ENCODE data around the gene PDGFRB.
A peak's percentile ranks its signal among the peaks of the same experiment; 100 is the strongest.

Gene PDGFRB

DNA sequence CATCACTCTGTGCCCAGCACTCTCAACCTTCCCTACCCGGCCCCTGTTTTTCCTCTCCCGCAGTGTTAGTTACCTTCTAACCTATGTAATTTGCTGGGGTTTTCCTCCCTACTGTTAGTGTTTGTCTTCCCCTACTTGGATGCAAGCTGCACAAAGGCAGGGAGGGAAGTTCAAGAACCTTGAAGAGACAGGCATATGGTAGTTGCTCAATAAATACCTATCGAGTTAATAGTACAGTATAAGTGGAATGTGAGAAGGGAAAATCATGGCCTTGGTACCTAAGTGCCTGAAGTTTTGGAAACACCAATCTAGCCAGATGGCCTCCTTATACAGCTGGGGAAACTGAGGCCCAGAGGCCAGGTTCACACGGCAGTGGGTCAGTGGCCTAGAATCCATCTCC is 24.2 kb downstream of the PDGFRB start:
- H3K4me3 Mint-ChIP-seq = no peak overlapping the region
- H3K27me3 Mint-ChIP-seq = peaks cover 4% of the 10 kb centered on the region in 2 donors
- H3K9me3 Mint-ChIP-seq = no peaks in the 10 kb centered on the region
- no peak for DNase-seq
- peaks cover 0 to 2% of the 10 kb centered on the region in 2 donors for H3K36me3 Mint-ChIP-seq
- peaks cover 6 to 20% of the 10 kb centered on the region in 2 donors for H3K4me1 Mint-ChIP-seq
- no peak overlapping the region for H3K27ac Mint-ChIP-seq
- ATAC-seq (replicated peaks) = no peak

DNA sequence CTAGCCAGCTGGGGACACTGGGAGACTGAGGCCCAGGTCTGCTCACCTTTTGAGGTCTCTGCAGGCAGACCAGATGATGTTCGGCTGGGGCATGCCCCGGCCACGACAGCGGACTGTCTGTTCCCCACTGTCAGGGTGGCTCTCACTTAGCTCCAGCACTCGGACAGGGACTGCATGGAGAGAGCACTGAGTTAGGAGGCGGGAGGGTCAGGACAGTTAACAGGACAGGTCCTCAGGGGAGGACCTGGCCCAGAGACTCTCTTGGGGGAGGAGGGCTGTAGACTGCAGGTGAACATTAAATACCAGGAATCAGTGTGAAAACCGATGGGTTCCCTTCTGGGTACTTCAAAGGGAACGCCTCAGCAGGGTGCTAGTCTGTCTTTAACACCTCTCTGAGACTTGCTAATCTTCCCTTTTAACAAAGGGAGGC is 25.1 kb downstream of the PDGFRB start:
- H3K4me3 Mint-ChIP-seq = no peak overlapping the region
- DNase-seq = no peak
- peaks cover 0 to 2% of the 10 kb centered on the region in 2 donors for H3K36me3 Mint-ChIP-seq
- H3K27ac Mint-ChIP-seq = no peak overlapping the region
- H3K9me3 Mint-ChIP-seq = no peaks in the 10 kb centered on the region
- ATAC-seq (replicated peaks) = no peak
- peaks cover 6 to 20% of the 10 kb centered on the region in 2 donors for H3K4me1 Mint-ChIP-seq
- peaks cover 4% of the 10 kb centered on the region in 2 donors for H3K27me3 Mint-ChIP-seq

DNA sequence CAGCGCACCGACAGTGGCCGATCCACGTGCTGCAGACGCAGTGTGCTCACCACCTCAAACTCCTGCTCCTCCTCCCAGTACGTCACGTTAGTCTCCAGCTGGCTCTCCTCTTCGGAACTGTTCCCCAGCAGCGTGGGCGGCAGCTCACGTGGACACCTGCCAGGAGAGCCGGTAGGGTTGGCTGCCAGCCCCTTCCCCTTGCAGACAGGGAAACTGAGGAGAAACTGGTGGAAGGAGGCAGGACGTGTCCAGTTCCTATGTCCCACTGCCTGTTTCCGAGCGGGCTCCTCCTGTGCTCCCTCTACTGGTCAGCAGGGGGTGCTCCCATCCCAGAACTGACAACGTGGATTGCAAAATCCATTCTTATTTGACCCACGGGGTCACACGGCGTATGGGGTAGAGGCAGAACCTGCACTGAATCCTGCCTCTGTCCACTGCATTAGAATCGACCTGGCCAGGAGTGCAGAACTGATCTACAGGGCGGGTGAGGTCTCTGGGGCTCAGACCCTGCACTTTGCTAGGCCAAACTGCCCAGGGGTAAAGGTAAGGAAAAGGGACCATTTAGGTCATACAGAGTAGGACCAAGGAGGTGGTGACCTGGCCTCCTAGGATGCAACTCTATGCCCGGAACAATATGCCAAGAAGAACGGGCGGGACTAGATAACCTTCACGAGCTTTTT is 25.7 kb downstream of the PDGFRB start:
- Mint-ChIP-seq H3K4me1 (peaks cover 6 to 20% of the 10 kb centered on the region in 2 donors), H3K27ac (no peak overlapping the region), H3K27me3 (peaks cover 4% of the 10 kb centered on the region in 2 donors), H3K36me3 (peaks cover 0 to 2% of the 10 kb centered on the region in 2 donors), H3K4me3 (no peak overlapping the region), H3K9me3 (no peaks in the 10 kb centered on the region)
- DNase-seq = peak; percentile 38
- peak; percentile 79 to 84 for ATAC-seq (replicated peaks)

DNA sequence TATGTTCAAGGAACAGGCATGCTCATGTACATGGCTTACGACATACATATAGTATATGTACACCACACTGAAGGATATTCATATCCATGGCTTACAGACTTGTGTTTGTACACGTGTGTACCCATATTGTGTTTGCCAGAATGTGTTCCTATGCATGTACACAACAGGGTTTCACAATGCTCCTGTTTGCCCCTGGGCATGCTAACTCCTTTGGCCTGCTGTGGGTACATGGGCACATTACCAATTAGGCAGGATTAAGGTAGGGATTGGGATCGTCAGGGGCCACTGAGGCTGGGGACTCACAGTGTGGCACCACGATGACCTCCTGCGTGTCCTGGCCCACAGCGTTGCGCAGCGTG is 26.2 kb downstream of the PDGFRB start:
- Mint-ChIP-seq H3K4me3 (no peak overlapping the region), H3K9me3 (no peaks in the 10 kb centered on the region), H3K4me1 (peaks cover 6 to 20% of the 10 kb centered on the region in 2 donors), H3K27ac (no peak overlapping the region), H3K36me3 (peaks cover 0 to 2% of the 10 kb centered on the region in 2 donors), H3K27me3 (peaks cover 4% of the 10 kb centered on the region in 2 donors)
- no peak for DNase-seq
- no peak for ATAC-seq (replicated peaks)

DNA sequence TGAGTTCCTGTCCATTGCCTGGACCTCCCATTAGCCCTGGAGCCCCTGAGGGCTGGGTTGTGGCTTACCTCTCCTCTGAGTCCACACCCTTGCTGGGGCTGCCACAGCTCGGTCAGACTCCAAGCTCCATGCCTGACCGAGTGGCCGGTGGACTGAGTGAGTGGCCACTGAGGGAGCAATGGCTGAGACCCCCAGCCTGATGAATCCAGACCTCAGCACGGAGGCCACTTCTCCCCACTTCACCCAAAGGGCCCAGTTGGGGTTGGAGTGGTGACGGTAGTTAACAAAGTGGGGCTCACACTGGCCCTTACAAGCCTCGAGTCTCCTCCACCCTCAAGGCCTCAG is 28.8 kb downstream of the PDGFRB start:
- no peak for ATAC-seq (replicated peaks)
- no peak overlapping the region for H3K27ac Mint-ChIP-seq
- DNase-seq = no peak
- H3K27me3 Mint-ChIP-seq = peaks cover 4% of the 10 kb centered on the region in 2 donors
- peaks cover 8 to 18% of the 10 kb centered on the region in 2 donors for H3K4me1 Mint-ChIP-seq
- no peak overlapping the region for H3K4me3 Mint-ChIP-seq
- H3K36me3 Mint-ChIP-seq = peaks cover 0 to 2% of the 10 kb centered on the region in 2 donors
- H3K9me3 Mint-ChIP-seq = no peaks in the 10 kb centered on the region

DNA sequence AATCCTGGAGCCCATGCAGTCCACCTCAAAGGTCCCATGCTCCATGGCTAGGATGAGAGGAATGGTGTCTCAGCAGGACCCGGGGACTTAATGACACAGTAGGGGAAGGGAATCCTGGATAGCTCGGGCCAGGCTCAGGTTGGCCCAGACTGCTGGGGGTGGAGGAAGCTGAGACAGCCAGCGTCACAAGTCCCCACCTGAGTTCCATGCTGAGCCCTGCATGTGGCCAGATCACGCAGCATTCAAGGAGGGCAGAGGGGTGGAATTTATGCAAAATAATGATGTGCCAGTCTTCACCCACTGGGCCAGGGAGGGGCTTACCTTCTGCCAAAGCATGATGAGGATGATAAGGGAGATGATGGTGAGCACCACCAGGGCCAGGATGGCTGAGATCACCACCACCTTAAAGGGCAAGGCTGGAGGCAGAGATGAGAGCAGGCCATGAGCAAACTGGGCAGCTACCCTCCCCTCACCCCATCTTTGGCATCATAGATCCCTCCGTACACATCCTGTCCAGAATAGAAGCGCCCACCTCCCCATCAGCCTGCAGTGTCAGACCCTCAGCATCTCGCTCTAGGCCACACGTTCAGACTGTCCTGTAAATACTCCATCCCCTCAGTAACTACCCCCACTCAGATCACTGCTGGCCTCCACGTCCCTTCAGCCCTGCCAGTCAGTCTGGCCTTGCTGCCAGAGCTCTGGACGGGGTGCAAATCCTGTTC is 29.3 kb downstream of the PDGFRB start:
- Mint-ChIP-seq H3K27ac (no peak overlapping the region), H3K9me3 (no peaks in the 10 kb centered on the region), H3K4me3 (no peak overlapping the region), H3K4me1 (peaks cover 8 to 14% of the 10 kb centered on the region in 2 donors), H3K27me3 (peaks cover 4% of the 10 kb centered on the region in 2 donors), H3K36me3 (peaks cover 0 to 2% of the 10 kb centered on the region in 2 donors)
- DNase-seq = no peak
- no peak for ATAC-seq (replicated peaks)

DNA sequence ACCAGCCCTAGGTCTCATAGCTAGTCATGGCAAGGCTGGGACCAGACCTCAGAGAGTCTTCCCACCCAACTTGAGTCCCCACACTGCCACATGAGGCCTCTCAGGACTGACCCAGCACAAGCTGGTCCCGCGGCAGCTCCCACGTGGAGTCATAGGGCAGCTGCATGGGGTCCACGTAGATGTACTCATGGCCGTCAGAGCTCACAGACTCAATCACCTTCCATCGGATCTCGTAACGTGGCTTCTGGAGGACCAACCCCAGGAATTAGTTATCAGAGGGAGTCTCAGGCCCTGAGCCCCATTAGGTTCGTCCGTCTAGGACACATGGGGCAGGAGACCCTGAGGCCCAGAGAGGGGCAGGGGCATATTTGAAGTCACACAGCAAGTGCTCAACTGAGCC is 30.3 kb downstream of the PDGFRB start:
- H3K27me3 Mint-ChIP-seq = peaks cover 4% of the 10 kb centered on the region in 2 donors
- H3K36me3 Mint-ChIP-seq = peaks cover 0 to 2% of the 10 kb centered on the region in 2 donors
- H3K4me1 Mint-ChIP-seq = peaks cover 8 to 13% of the 10 kb centered on the region in 2 donors
- H3K4me3 Mint-ChIP-seq = no peak overlapping the region
- no peak for DNase-seq
- no peaks in the 10 kb centered on the region for H3K9me3 Mint-ChIP-seq
- ATAC-seq (replicated peaks) = no peak
- H3K27ac Mint-ChIP-seq = no peak overlapping the region

DNA sequence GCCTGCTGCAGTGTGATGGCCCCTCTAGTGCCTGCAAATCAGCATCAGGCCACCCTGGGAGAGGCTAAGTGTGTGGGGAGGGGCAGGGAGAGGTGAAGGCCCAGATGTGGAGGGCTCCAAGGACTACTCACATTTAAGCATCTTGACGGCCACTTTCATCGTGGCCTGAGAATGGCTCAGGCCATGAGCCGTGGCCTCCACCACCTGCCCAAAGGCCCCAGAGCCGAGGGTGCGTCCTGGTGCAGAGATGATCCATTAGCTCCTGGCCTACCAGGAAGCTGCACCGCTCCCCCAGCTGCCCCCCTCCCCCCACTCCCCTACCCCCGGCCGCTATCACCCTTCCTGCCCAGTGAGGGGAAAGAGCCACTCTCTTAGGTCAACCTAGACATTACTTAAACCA is 31.0 kb downstream of the PDGFRB start:
- no peak overlapping the region for H3K4me3 Mint-ChIP-seq
- H3K27ac Mint-ChIP-seq = no peak overlapping the region
- DNase-seq (no peak), ATAC-seq (replicated peaks) (no peak)
- H3K9me3 Mint-ChIP-seq = no peaks in the 10 kb centered on the region
- peaks cover 0 to under 1% of the 10 kb centered on the region in 2 donors for H3K27me3 Mint-ChIP-seq
- H3K4me1 Mint-ChIP-seq = peaks cover 3 to 5% of the 10 kb centered on the region in 2 donors
- H3K36me3 Mint-ChIP-seq = no peaks in the 10 kb centered on the region

DNA sequence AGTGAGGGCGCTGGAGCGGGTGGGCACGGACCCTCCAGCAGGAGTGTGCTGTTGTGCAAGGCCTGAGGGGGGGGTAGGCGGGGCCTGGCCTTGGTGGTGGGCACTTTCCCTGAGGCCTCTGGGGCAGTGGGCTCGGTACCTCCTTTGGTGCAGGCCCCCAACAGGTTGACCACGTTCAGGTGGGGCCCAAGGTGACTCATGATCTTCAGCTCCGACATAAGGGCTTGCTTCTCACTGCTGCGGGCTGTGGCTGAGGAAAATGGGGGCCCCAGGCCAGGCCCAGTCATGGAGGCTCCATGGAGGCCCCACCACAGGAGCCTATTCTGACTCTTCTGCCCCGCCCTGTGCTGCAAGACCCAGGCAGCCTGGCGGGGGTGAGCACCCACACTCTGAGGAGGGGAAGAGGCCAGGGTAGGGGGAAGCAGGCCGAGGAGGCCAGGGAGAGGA is 31.5 kb downstream of the PDGFRB start:
- no peaks in the 10 kb centered on the region for H3K36me3 Mint-ChIP-seq
- H3K4me1 Mint-ChIP-seq = peaks cover 3 to 5% of the 10 kb centered on the region in 2 donors
- ATAC-seq (replicated peaks) (no peak), DNase-seq (no peak)
- no peak overlapping the region for H3K27ac Mint-ChIP-seq
- no peaks in the 10 kb centered on the region for H3K9me3 Mint-ChIP-seq
- H3K4me3 Mint-ChIP-seq = no peak overlapping the region
- no peaks in the 10 kb centered on the region for H3K27me3 Mint-ChIP-seq

DNA sequence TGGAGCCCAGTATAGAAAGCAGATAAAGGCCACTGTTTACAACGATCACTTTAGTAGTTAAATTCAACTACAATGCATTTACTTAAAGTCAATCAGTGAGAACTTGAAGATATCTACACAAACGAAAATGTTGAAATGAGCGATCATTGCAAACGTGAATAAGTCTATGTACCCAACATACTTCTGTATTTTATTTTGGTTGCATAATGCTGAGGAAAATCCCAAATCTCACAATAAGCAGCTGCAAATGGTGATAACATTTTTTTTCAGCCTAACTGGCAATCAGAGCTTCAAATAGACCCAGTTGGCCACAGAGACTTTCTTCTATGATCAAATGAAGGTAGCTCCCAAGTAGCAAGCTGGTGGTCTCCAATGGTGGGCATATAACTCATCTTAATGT is 32.1 kb downstream of the PDGFRB start:
- no peak overlapping the region for H3K27ac Mint-ChIP-seq
- DNase-seq (no peak), ATAC-seq (replicated peaks) (no peak)
- no peaks in the 10 kb centered on the region for H3K9me3 Mint-ChIP-seq
- no peak overlapping the region for H3K4me3 Mint-ChIP-seq
- no peaks in the 10 kb centered on the region for H3K36me3 Mint-ChIP-seq
- H3K27me3 Mint-ChIP-seq = no peaks in the 10 kb centered on the region
- peaks cover 3 to 5% of the 10 kb centered on the region in 2 donors for H3K4me1 Mint-ChIP-seq

DNA sequence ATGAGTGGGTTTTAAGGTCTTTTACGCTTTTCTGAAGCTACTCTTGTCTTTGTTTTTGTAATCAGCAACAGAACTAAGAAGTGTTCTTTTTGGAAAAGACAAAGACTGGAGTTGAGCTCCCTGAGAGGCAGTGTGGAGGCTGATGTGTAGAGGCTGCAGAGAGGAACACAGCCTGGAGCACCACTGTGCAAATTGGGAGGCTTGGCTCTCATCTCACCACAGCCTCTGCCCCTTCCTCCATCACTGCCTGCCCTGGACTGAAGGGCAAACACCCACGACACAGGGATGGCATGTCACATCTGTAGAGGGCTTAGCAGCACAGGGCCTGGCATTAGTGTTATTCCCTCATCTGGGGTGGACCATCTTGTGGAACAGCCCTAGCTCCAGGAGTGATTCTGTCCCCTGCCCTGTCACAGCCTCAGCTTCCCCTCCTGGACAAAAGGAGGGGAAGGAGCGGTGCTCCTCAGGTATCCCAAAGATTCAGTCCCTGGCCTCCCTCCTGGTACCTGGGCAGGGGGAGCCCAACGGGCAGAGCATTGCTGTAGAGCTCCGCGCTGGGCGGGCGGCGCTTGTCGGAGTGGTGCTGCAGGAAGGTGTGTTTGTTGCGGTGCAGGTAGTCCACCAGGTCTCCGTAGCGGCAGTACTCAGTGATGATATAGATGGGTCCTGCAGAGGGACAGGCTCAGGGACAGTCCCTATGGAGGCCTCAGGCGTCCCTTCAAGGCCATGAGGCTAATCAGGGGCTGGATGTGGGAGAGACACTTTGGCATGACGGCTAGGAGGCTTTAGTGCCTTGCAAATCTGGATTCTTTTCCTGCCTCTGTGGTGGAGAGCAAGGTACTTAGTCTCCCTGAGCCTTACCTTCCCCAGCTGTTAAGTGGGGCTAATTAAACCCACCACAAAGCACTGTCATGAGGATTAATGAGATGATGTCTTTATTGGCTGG is 32.8 kb downstream of the PDGFRB start:
- Mint-ChIP-seq H3K9me3 (no peaks in the 10 kb centered on the region), H3K36me3 (no peaks in the 10 kb centered on the region), H3K27ac (no peak overlapping the region), H3K4me3 (no peak overlapping the region), H3K4me1 (peaks cover 3 to 5% of the 10 kb centered on the region in 2 donors), H3K27me3 (no peaks in the 10 kb centered on the region)
- DNase-seq (no peak), ATAC-seq (replicated peaks) (no peak)

DNA sequence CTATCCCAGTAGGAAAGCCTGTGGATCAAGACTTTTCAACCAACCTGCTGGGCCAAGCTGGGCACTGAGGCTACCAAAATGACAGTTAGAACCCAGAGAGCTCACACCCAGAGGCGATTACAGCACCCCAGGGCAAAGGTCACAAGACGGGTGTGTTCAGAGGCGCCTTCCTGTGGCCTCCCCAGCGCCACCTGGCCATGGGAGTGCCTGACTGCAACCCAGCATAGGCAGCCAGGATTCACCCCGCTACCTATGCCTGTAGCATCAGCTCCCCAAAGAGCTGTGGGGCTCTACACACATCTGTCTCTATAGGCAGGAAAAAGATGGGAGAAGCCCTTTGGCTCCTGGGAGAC is 33.5 kb downstream of the PDGFRB start:
- Mint-ChIP-seq H3K9me3 (no peaks in the 10 kb centered on the region), H3K27me3 (no peaks in the 10 kb centered on the region), H3K36me3 (no peaks in the 10 kb centered on the region), H3K27ac (peak overlapping the region; percentile 69), H3K4me3 (no peak overlapping the region), H3K4me1 (peaks cover 3 to 9% of the 10 kb centered on the region in 2 donors)
- DNase-seq (no peak), ATAC-seq (replicated peaks) (peak; percentile 73 to 76)

DNA sequence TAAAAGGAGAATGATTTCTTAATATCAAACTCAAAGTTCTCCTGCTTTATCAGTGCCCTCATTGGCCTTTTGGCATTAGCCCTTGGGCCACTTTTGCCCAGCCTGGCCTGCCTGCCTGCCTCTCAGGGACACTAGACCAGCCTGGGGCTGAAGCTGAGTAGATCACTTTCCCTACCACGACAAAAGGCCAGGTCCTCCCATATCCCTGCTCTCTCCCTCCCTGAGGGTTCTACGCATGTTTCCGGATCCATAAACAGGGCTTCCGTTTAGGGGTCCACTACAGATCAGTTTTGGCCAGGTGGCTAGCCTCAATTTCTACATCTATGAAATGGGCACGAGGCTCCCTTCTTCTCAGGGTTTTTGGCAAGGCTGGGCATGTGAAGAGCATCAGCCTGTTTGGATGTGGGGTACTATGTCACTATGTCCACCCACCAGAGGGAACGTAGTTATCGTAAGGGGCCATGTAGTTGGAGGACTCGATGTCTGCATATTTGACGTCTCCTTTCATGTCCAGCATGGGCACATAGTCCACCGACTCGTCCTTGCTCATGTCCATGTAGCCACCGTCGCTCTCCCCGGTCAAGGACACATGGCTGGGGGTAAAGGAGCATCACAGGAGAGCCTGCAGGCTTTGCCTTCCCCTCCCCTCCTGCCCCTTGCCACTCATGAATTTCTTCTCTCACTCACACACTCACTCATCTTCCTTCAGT is 34.0 kb downstream of the PDGFRB start:
- Mint-ChIP-seq H3K4me3 (no peak overlapping the region), H3K9me3 (no peaks in the 10 kb centered on the region), H3K36me3 (no peaks in the 10 kb centered on the region), H3K4me1 (peaks cover 3 to 14% of the 10 kb centered on the region in 2 donors), H3K27me3 (no peaks in the 10 kb centered on the region), H3K27ac (peak overlapping the region; percentile 69)
- ATAC-seq (replicated peaks) = no peak
- DNase-seq = no peak

Measured in stimulated activated naive B cell treated with anti-CD40 and anti-IgM and Interleukin-4, amounts not matched to agents 10 μg/mL and 1 μg/mL and 100 μg/mL, for 72 hours (primary cell).